Brain microvascular endothelial cell (primary cell): Measurements from ENCODE around the gene SBK3.

Experiments
- DNase-seq: peaks from one replicate; pipeline ENCODE4 v3.0.0-alpha.2; 2020
- H3K27ac ChIP-seq: fragments of 250-450 bp; sonication (Bioruptor Pico); 2 replicates; pipeline ENCODE4 v1.5.1; 2020; ENCODE audit warnings: mild to moderate bottlenecking, moderate library complexity
- H3K27me3 ChIP-seq: fragments of 250-450 bp; sonication (Bioruptor Pico); replicated peaks from 2 replicates; pipeline ENCODE4 v1.5.1; 2020; ENCODE audit warnings: mild to moderate bottlenecking
- H3K36me3 ChIP-seq: fragments of 250-450 bp; sonication (Bioruptor Pico); replicated peaks from 2 replicates; pipeline ENCODE4 v1.5.1; 2020; ENCODE audit warnings: mild to moderate bottlenecking
- H3K4me3 ChIP-seq: 2 replicates; pipeline ENCODE4 v1.5.1; 2011; ENCODE audit warnings: low read depth, mild to moderate bottlenecking, control low read depth, low read length, moderate library complexity
- in situ Hi-C: cut with HindIII; loops from 2 replicates; pipeline ENCODE4 v1.10.0; 2017; ENCODE audit warnings: low sequenced_read_pairs, low pct_ligation_motif_present
- TF ChIP-seq, protein P1 (sequence below): IDR thresholded peaks from 2 replicates; pipeline ENCODE4 v1.5.1; 2011; ENCODE audit warnings: low read depth, mild to moderate bottlenecking, moderate library complexity, low read length, control low read depth, inconsistent platforms; ENCODE audit errors: missing control alignments

Gene SBK3

DNA sequence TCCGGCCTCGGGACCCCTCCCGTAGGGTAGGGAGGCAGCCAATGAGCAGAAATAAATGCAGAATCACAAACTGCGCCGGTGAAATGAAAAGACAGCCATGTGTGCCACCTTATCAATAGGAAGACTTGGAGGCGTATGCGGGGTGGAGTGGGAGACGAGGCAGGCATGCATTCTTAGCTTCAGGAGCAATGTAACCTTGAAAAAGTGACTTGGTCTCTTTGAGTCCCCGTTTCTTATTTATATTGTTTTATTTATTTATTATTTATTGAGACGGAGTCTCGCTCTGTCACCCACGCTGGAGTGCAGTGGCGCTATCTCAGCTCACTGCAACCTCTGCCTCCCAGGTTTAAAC is 41.1 kb downstream of the SBK3 start:
- Histone ChIP-seq H3K36me3 (peaks cover 11% of the 10 kb centered on the region), H3K27me3 (no peaks in the 10 kb centered on the region), H3K4me3 (no peak overlapping the region), H3K27ac (no peak overlapping the region)
- no peak for DNase-seq
- TF ChIP-seq, protein P1, sequence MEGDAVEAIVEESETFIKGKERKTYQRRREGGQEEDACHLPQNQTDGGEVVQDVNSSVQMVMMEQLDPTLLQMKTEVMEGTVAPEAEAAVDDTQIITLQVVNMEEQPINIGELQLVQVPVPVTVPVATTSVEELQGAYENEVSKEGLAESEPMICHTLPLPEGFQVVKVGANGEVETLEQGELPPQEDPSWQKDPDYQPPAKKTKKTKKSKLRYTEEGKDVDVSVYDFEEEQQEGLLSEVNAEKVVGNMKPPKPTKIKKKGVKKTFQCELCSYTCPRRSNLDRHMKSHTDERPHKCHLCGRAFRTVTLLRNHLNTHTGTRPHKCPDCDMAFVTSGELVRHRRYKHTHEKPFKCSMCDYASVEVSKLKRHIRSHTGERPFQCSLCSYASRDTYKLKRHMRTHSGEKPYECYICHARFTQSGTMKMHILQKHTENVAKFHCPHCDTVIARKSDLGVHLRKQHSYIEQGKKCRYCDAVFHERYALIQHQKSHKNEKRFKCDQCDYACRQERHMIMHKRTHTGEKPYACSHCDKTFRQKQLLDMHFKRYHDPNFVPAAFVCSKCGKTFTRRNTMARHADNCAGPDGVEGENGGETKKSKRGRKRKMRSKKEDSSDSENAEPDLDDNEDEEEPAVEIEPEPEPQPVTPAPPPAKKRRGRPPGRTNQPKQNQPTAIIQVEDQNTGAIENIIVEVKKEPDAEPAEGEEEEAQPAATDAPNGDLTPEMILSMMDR = no peak
- in situ Hi-C loops = no loop called here

DNA sequence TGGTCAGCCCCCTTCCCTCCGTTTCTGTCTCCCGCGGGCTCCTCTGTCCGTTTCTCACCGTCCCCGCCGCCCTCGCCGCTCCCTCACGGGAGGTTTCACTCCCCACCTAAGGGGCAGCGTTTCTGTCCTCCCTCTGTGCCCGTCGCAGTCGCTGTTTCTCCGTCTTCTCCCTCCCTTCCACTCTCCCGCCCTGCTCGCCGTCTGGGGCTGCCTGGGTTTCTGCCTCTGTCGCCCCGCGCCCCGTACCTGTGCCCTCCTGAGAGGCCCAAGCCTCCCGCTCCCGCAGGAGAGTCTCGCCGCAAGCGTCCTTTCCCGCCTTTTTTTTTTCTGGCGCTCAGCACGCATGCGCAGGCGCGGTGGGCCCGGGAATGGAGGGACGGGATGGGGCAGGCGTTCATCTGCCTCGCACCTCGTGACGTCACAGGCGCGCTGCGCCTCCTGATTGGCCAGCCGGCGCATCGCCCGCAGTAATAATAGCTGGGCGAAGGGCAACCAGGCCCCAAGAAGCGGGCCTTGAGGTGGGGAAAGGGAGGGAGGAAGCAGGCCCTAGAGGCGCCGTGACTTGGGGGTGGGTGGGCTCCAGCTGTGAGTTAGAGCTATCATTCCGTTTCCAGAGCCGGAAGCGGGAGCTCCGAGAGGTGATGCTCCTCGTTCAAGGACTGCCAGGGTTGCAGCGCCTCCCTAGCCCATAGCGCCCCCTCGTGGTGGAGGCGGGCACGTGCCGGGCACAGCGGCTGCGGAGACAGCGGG is 41.7 kb downstream of the SBK3 start:
- H3K27me3 ChIP-seq = no peaks in the 10 kb centered on the region
- TF ChIP-seq, protein P1 = peak; percentile 93
- H3K27ac ChIP-seq = no peak overlapping the region
- H3K4me3 ChIP-seq = peak overlapping the region; percentile 51
- peak; percentile 84 for DNase-seq
- H3K36me3 ChIP-seq = peaks cover 11% of the 10 kb centered on the region
- in situ Hi-C loops = no loop called here

DNA sequence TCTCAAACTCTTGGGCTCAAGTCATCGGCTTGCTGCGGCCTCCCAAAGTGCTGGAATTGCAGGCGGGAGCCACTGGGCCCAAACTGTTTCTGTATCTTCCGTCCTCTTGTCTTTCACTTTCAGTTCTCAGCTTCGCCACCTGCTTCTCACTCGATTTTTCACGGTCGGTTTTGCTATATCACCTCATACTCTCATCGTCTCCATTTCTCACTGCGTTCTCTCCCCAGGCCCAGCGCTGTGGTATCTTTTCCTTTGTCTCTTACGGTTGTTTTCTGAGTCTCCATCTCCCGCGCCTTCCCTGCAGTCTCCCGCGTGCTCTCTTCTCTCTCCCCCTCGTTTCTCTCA is 42.2 kb downstream of the SBK3 start:
- peaks cover 11% of the 10 kb centered on the region for H3K36me3 ChIP-seq
- no peak for DNase-seq
- H3K27me3 ChIP-seq = no peaks in the 10 kb centered on the region
- H3K4me3 ChIP-seq = no peak overlapping the region
- in situ Hi-C loops = no loop called here
- TF ChIP-seq, protein P1 = no peak
- no peak overlapping the region for H3K27ac ChIP-seq

DNA sequence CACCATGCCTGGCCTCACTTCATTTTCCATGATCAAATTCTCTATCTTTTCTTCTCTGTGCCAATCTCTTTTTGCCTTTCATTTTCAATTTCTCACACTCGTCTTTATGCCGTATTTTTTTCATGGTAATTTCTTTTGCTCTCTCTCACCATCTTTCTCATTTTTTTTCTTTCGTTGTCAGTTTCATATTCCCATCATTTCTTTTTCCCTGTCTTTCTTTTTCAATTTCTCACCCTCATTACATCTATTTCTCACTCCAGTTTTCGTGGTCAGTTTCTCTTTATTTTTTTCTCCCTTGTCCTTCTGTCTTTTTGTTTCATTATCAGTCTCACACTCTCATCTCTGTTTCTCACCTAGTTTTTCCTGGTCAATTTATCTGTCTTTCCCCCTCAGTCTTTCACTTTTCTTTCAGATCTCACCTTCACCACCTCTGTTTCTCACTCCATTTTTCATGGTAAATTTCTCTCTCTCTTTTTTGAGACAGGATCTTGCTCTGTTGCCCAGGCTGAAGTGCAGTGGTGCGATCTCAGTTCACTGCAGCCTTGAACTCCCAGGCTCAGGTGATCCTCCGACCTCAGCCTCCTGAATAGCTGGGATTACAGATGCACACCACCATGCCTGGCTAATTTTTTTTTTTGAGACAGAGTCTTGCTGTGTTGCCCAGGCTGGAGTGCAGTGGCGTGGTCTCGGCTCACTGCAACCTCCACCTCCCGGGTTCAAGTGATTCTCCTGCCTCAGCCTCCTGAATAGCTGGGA is 43.0 kb downstream of the SBK3 start:
- no peaks in the 10 kb centered on the region for H3K27me3 ChIP-seq
- peaks cover 11% of the 10 kb centered on the region for H3K36me3 ChIP-seq
- in situ Hi-C loops = no loop called here
- TF ChIP-seq, protein P1 = no peak
- DNase-seq = no peak
- no peak overlapping the region for H3K27ac ChIP-seq
- no peak overlapping the region for H3K4me3 ChIP-seq

DNA sequence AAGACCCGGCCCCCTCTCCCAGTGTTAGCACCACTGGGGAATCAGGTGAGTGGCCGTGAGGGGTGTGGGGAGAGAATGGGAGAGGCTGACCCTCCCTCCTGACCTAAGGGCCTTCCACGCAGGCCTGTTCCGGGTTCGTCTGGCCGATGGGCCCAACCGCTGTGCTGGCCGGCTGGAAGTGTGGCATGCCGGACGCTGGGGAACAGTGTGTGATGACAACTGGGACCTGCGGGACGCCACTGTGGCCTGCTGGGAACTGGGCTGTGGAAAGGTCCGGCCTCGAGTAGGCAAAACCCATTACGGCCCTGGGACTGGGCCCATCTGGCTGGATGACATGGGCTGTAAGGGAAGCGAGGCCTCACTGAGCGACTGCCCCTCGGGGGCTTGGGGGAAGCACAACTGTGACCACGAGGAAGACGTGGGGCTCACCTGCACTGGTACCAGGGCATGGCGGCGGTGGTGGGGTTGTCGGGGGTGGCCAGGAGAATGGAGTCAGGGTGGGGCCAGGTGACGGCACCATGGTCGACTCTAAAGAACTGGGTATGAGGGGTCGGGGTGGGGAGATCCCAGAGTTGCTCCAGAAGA is 44.9 kb downstream of the SBK3 start:
- no peak for DNase-seq
- Histone ChIP-seq H3K36me3 (peaks cover 11% of the 10 kb centered on the region), H3K27me3 (no peaks in the 10 kb centered on the region), H3K27ac (no peak overlapping the region), H3K4me3 (no peak overlapping the region)
- in situ Hi-C loops = no loop called here
- TF ChIP-seq, protein P1 = no peak
